HG03060 (cell line): ENCODE data around the gene PATL2.
"Not testable (repeated sequence)": the region's sequence is repeated elsewhere in the genome, so short reads cannot be mapped to it uniquely, and the experiment has no call there.

Source experiments
- ATAC-seq: cut with Tn5 transposase; IDR thresholded peaks from one replicate; pipeline ENCODE4 v1.9.1; 2021; ENCODE audit warnings: low read depth, moderate number of reproducible peaks; ENCODE audit not compliant: unreplicated experiment

PATL2 gene

DNA sequence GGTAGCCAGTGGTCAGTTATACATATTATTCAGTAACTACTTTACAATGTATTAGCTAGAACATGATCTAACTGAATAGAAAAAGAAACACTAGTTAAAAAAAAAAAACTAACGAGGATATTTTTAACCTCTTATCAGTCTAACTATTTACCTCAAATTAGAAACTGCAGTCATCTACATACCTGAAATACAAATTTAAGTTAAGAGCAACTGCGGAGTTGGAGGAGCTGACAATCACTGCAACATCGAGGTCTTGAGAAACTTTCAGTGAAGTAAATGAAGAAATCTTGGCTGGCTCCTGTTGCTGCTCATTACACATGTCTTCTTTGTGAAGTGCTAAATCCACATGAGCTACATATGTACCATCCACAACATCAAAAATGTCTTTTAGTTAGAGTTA is 54.2 kb downstream of the PATL2 start:
- ATAC-seq: no peak

DNA sequence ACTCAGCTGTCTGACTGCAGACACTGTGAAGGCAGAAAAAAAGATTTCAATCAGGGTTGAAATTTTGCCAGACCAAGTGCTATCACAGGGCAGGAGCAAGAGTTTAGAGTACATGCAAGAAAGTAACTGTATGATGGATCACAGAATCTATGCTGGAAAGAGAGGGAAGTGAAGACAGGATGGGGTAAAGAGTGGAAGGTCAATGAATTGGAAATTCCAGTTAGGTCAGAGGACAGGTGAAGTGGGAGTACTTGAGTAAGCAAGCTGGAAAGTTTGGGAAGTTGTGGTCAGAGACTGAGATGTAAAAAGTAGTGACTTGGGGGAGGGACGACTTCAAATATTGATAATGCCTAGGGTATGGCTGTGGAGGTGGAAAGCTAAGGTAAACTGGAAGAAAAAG is 54.8 kb downstream of the PATL2 start:
- no peak for ATAC-seq

DNA sequence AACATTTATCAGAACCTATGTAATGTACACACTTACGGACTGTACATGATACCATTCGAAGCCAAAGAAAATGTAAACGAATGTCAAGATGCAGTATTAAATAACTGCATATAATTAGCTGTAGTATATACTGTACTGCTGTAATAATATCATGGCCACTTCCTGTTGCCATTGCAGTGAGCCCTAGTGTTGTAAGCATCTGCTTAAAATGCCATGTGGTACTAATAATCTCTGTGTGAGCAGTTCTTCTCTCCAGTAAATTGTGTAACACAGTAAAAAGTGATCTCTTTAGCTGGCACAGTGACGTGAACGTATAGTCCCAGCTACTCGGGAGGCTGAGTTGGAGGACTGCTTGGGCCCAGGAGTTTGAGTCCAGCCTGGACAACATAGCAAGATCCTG is 56.3 kb downstream of the PATL2 start:
- no peak for ATAC-seq

DNA sequence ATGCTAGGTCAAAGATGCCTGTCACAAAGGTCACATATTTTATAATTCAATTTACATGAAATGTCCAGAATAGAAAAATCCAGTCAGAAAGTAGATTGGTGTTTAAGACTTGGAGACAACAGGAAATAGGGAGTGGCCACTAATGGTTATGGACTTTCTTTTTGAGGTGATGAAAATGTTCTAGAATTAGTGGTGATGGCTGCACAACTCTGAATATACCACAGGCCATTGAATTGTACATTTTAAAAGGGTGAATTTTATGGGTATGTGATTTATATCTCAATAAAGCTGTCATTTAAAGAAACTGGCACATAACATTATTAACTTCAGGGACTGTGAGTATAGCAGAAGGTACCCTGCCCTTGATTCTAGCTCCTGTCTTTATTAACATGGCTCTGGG is 63.5 kb downstream of the PATL2 start:
- ATAC-seq: no peak

DNA sequence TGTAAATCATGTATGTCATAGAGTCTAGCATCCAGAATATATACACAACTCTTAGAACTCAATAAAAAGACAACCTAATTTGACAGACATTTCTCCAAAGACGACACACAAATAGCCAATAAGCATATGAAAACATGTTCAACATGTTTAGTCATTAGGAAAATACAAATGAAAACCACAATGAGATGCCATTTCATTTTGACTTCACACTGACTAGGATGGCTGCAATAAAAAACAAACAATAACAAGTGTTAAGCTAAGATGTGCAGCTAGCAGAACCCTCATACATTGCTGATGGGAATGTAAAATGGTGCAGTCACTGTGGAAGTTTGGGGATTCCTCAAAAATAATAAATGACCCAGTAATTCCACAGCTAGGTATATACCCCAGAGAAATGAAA is 64.1 kb downstream of the PATL2 start:
- ATAC-seq: no peak

DNA sequence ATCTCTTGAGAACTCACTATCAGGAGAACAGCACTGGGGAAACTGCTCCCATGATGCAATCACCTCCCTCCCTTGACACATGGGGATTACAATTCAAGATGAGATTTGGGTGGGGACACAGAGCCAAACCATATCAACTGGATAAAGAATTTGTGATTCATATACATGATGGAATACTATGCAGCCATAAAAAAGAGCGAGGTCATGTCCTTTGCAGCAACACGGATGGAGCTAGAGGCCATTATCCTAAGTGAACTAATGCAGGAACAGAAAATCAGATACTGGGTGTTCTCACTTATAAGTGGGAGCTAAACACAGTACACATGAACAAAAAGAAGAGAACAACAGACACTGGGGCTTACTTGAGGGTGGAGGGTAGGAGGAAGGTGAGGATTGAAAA is 64.7 kb downstream of the PATL2 start:
- ATAC-seq: no peak

DNA sequence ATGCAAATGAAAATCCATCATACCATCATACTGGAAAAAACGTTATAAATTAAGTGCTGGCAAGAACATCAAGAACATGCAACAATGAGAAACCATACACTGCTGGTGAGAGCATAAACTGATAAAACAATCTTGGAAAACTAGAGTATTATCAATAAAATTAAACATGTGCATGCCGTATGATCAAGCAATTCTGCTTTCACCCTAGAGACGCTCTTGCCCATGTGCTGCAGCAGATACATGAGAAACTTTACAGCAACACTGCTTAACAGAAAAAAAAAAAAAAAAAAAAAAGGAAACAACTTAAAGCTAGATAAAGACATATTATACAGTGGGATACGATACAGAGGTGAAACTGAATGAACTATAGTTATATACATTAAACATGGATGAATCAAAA is 69.5 kb downstream of the PATL2 start:
- no peak for ATAC-seq

DNA sequence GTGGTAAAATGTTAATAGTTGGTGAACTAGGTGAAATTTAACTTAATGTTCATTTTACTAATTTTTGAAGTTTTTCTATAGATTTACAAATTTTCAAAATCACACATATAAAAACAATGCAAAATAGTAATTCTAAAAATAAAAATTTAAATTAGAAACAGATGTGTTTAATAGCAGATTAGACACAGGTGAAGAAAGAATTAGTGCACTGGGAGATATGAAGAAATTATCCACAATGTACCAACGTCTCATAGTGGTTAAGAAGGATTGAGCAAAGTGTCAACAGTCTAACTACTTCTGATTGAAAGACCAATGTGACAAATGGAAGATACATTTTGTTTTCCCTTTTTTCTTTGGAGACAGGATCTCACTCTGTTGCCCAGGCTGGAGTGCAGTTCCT is 74.1 kb downstream of the PATL2 start:
- ATAC-seq: no peak

DNA sequence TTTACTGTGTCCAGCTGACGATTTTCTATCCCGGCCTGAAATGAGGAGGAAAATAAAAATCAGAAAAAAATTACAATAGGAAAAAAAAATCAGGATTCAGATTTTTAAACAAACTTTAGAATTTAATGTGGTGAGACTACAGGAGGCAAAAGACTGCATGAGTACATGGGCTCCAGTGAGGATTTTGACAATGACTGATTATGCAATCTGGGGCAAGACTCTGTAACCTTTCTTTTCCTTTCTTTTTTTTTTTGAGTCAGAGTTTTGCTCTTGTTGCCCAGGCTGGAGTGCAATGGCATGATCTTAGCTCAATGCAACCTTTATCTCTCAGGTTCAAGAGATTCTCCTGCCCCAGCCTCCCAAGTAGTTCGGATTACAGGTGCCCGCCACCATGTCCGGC is 77.5 kb downstream of the PATL2 start:
- ATAC-seq: no peak

DNA sequence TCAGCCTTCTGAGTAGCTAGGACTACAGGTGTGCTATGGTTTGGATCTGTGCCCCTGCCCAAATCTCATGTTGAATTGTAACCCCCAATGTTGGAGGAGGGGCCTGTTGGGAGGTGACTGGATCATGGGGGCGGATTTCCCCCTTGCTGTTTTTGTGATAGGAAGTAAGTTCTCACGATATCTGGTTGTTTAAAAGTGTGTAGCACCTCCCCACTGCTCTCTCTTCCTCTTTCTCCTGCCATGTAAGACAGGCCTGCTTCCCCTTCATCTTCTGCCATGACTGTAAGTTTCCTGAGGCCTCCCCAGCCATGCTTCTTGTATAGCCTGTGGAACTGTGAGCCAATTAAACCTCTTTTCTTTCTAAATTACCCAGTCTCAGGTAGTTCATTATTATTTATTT is 85.8 kb downstream of the PATL2 start:
- ATAC-seq: not testable (repeated sequence)

DNA sequence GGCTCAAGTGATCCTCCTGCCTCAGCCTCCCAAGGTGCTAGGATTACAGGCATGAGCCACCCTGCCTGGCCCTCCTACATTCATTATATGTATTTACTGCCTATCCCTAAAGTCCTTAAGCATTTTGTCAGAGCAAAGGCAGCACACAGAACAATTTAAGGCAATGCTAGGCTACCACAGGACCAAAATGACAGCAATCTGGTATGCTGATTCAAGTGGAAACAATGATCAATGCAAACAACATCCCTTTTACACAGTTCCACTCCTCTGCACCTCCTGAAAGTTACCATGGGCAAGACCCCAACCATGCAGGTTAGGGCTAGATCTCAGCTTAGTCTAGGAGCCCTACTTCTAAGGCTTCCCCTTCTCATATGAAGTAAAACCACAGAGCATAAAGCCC is 87.9 kb downstream of the PATL2 start:
- ATAC-seq: no peak

DNA sequence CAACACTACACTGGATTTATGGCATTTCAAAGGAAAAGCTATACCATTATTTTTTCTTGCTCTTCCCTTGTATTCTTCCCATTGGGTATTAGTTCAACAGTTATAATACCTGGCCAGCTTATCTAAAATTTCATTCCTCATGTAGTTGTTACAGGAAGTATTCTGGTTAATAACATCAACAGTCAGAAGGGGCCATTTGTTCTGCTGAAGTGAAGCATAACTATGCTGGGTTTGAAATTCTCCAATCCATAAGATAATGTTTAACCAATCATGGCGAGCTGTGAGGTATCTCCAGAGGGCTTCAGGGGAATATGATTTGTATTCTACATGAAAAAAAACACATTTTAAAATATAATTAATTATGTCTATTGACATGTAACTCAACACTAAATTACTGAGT is 91.0 kb downstream of the PATL2 start:
- ATAC-seq: no peak

DNA sequence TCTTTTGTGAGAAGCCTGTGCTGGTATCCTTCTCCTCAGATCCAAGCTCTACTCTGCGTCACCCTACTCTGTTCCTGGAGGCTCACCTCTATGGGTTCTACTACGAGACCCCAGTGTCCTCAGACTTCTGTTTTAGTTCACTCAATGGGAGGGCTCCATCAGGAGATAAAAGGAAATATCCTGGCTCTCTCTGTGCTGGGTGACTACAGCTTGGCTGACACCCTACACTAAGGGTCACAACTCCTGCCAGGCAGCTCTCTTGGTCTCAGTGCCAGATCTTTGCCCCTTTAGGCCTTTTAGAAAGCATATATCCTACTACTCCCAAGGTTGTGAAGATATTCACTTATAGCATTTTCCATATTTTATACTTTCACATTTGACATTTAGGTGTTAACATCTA is 94.1 kb downstream of the PATL2 start:
- ATAC-seq: no peak
